ENCODE data around the gene DHX8. TPM values are rescaled to one million over a fixed set of nuclear protein-coding genes. Genes with fewer than 3 reads are reported as not detected.

DHX8 gene
- total and polyA plus RNA-seq, 5 donors from 2014 or later = 19.8 to 129 (median 26.9) TPM

DNA sequence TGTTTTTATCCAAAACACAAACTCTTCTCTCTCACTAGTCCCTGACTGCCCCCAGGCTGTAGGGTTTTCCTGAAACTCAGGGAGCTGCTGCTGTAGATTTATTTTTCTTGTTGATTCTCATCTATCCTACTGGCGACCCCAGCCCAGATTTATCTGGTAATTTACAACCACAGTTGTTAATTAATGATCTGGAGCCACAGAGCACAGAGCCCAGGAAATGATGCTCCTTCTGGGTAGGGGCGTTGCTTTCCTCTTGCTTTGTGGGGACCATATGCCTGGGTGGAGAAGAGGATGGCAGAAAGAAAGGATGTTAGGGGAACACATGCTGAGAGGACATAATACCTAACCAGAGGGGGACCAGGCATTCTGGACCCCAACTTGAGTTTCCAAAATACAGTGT lies 69.8 kb downstream of the DHX8 start:
- no peak overlapping the region for H3K4me3 ChIP-seq (ENCODE audit: low read depth, low read length)
- peaks cover 24% of the 10 kb centered on the region for H3K27me3 Mint-ChIP-seq
- no peaks in the 10 kb centered on the region for H3K9me3 Mint-ChIP-seq
- no peak overlapping the region for H3K27ac Mint-ChIP-seq
- no peak for DNase-seq
- no peaks in the 10 kb centered on the region for H3K9me3 ChIP-seq (ENCODE audit: control insufficient read depth in 2 of 2, low read length in 2 of 2)
- H3K4me1 ChIP-seq (ENCODE audit: control insufficient read depth, insufficient read depth, low read length, poor library complexity, severe bottlenecking) = no peaks in the 10 kb centered on the region
- no peak overlapping the region for H3K4me3 Mint-ChIP-seq
- no peak for ATAC-seq (ENCODE audit: low read depth in 2 of 2)
- no peak overlapping the region for H3K27ac ChIP-seq (ENCODE audit: insufficient read depth, low read length, poor library complexity, severe bottlenecking)
- no peaks in the 10 kb centered on the region for H3K4me1 Mint-ChIP-seq
- peaks cover 7% of the 10 kb centered on the region for H3K36me3 Mint-ChIP-seq
- H3K36me3 ChIP-seq (ENCODE audit: control insufficient read depth, insufficient read depth, low read length) = no peaks in the 10 kb centered on the region
- peaks cover 8% of the 10 kb centered on the region for H3K27me3 ChIP-seq (ENCODE audit: control insufficient read depth, insufficient read depth, low read length)

DNA sequence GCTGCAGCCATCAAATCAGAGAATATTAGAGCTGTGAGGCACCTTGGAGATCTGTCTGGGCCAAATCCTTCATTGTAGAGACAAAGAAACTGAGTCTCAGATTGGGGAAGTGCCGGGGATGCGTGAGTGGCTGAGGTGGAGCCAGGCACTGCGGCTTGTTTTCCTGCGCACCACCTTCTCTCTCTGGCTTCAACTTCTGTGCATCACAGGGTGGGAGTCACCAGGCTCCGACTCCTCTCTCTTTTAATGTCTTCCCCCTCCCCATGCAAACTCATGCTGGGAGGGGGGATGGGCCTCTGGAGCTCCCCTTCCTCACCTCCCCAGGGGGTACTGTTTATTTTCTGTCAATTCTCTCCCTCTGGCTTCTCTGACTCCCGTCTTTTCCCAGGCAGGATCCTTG lies 71.1 kb downstream of the DHX8 start:
- H3K4me1 ChIP-seq (ENCODE audit: control insufficient read depth, insufficient read depth, low read length, poor library complexity, severe bottlenecking) = no peaks in the 10 kb centered on the region
- H3K36me3 Mint-ChIP-seq = peaks cover 7% of the 10 kb centered on the region
- no peaks in the 10 kb centered on the region for H3K27me3 ChIP-seq (ENCODE audit: control insufficient read depth, insufficient read depth, low read length)
- no peak overlapping the region for H3K27ac Mint-ChIP-seq
- no peak overlapping the region for H3K4me3 ChIP-seq (ENCODE audit: low read depth, low read length)
- peaks cover 0 to 7% (median 0%) of the 10 kb centered on the region in 4 donors for H3K4me1 Mint-ChIP-seq
- no peak overlapping the region for H3K4me3 Mint-ChIP-seq
- ATAC-seq (ENCODE audit: low read depth in 2 of 2) (no peak), DNase-seq (no peak)
- H3K27ac ChIP-seq (ENCODE audit: insufficient read depth, low read length, poor library complexity, severe bottlenecking) = no peak overlapping the region
- H3K36me3 ChIP-seq (ENCODE audit: control insufficient read depth, insufficient read depth, low read length) = no peaks in the 10 kb centered on the region
- H3K27me3 Mint-ChIP-seq = peaks cover 29% of the 10 kb centered on the region
- H3K9me3 Mint-ChIP-seq = no peaks in the 10 kb centered on the region
- no peaks in the 10 kb centered on the region for H3K9me3 ChIP-seq (ENCODE audit: control insufficient read depth in 2 of 2, low read length in 2 of 2)

DNA sequence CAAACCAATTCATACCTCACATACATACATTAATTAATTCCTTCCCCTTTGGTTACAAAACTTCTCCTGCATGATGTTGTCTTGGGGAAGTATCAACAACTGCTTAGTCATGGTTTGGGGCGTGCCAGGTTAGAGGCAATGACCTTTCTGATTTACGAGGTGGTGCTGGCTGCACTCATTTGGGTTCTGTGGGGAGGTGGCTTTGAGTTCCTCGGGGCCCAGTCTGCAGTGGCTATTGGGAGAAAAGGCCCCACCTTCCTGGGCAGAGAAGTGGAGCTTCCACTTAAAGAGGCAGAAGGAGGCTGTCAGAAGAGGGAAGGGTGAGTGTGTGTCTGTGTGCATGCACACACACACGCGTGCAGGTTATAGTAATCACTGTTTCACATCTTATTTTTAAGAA lies 72.5 kb downstream of the DHX8 start:
- H3K4me3 Mint-ChIP-seq = no peak overlapping the region
- H3K27ac Mint-ChIP-seq = no peak overlapping the region

DNA sequence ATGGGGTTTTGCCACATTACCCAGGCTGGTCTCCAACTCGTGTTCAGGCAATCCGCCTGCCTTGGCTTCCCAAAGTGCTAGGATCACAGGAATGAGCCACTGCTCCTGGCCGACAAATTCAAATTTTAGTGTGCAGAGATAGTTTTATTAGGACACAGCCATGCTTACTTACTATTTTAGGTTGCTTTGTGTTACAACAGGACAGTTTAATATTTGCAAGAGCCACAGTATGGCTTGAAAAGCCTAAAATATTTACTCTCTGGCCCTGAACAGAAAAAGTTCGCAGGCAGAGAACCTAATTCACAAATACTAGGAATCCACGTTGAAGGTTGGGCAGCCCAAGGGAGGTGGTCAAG lies 75.0 kb downstream of the DHX8 start:
- no peak overlapping the region for H3K4me3 Mint-ChIP-seq
- no peaks in the 10 kb centered on the region for H3K4me1 ChIP-seq (ENCODE audit: control insufficient read depth, insufficient read depth, low read length, poor library complexity, severe bottlenecking)
- H3K27ac Mint-ChIP-seq = no peak overlapping the region
- no peaks in the 10 kb centered on the region for H3K36me3 ChIP-seq (ENCODE audit: control insufficient read depth, insufficient read depth, low read length)
- ATAC-seq (ENCODE audit: low read depth in 2 of 2) (no peak), DNase-seq (no peak)
- peaks cover 2% of the 10 kb centered on the region for H3K27me3 ChIP-seq (ENCODE audit: control insufficient read depth, insufficient read depth, low read length)
- H3K9me3 ChIP-seq (ENCODE audit: control insufficient read depth in 2 of 2, low read length in 2 of 2) = no peaks in the 10 kb centered on the region
- peaks cover 0 to 12% (median 0%) of the 10 kb centered on the region in 4 donors for H3K4me1 Mint-ChIP-seq
- H3K36me3 Mint-ChIP-seq = peaks cover 7% of the 10 kb centered on the region
- H3K27ac ChIP-seq (ENCODE audit: insufficient read depth, low read length, poor library complexity, severe bottlenecking) = no peak overlapping the region
- H3K4me3 ChIP-seq (ENCODE audit: low read depth, low read length) = no peak overlapping the region
- no peaks in the 10 kb centered on the region for H3K9me3 Mint-ChIP-seq
- peaks cover 24% of the 10 kb centered on the region for H3K27me3 Mint-ChIP-seq

More for the DNA sequence above, 72.5 kb downstream of the DHX8 start:
- no peaks in the 10 kb centered on the region for H3K36me3 ChIP-seq (ENCODE audit: control insufficient read depth, insufficient read depth, low read length)
- H3K4me3 ChIP-seq (ENCODE audit: low read depth, low read length) = no peak overlapping the region
- no peak overlapping the region for H3K27ac ChIP-seq (ENCODE audit: insufficient read depth, low read length, poor library complexity, severe bottlenecking)
- DNase-seq (no peak), ATAC-seq (ENCODE audit: low read depth in 2 of 2) (no peak)
- H3K9me3 ChIP-seq (ENCODE audit: control insufficient read depth in 2 of 2, low read length in 2 of 2) = no peaks in the 10 kb centered on the region
- Mint-ChIP-seq H3K36me3 (peaks cover 7% of the 10 kb centered on the region), H3K27me3 (peaks cover 21% of the 10 kb centered on the region), H3K4me1 (peaks cover 0 to 12% (median 0%) of the 10 kb centered on the region in 4 donors), H3K9me3 (no peaks in the 10 kb centered on the region)
- no peaks in the 10 kb centered on the region for H3K27me3 ChIP-seq (ENCODE audit: control insufficient read depth, insufficient read depth, low read length)
- no peaks in the 10 kb centered on the region for H3K4me1 ChIP-seq (ENCODE audit: control insufficient read depth, insufficient read depth, low read length, poor library complexity, severe bottlenecking)

DNA sequence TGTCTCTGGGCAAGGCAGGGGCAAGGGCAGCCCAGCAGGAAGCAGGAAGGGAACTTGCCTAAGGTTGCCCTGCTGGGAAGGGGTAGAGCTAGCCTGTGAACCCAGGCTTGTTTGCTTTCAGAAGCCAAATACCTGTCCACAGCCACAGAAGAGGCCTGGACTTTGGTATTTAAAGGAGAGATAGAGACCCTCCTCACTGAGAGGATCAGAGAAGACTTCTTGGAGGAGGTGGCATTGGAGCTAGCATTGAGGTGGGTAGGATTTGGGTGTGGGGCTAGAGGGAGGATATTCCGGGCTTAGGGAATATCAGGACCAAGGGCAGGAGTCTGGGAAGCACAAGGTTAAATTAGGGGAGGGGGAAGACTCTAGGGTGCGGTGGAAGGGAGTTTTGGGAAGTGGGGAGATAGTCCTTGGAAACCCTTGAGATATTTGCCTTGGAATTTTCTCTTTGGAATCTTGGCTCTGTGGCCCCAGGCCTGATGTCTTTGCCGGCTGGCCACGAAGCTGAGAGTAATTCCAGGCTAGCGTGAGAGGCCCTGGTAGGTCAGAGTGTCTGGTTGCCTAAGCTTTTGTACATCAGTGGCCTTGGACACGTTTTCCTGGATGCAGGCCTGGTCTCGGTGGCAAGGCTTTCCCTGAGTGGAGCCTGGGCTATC lies 75.5 kb downstream of the DHX8 start:
- Mint-ChIP-seq H3K9me3 (no peaks in the 10 kb centered on the region), H3K4me3 (no peak overlapping the region), H3K4me1 (peaks cover 0 to 12% (median 0%) of the 10 kb centered on the region in 4 donors), H3K36me3 (peaks cover 7% of the 10 kb centered on the region), H3K27ac (no peak overlapping the region), H3K27me3 (peaks cover 29% of the 10 kb centered on the region)
- Histone ChIP-seq H3K27ac (ENCODE audit: insufficient read depth, low read length, poor library complexity, severe bottlenecking) (no peak overlapping the region), H3K36me3 (ENCODE audit: control insufficient read depth, insufficient read depth, low read length) (no peaks in the 10 kb centered on the region), H3K27me3 (ENCODE audit: control insufficient read depth, insufficient read depth, low read length) (peaks cover 2% of the 10 kb centered on the region), H3K4me1 (ENCODE audit: control insufficient read depth, insufficient read depth, low read length, poor library complexity, severe bottlenecking) (no peaks in the 10 kb centered on the region), H3K4me3 (ENCODE audit: low read depth, low read length) (no peak overlapping the region), H3K9me3 (ENCODE audit: control insufficient read depth in 2 of 2, low read length in 2 of 2) (no peaks in the 10 kb centered on the region)
- no peak for ATAC-seq (ENCODE audit: low read depth in 2 of 2)
- no peak for DNase-seq

DNA sequence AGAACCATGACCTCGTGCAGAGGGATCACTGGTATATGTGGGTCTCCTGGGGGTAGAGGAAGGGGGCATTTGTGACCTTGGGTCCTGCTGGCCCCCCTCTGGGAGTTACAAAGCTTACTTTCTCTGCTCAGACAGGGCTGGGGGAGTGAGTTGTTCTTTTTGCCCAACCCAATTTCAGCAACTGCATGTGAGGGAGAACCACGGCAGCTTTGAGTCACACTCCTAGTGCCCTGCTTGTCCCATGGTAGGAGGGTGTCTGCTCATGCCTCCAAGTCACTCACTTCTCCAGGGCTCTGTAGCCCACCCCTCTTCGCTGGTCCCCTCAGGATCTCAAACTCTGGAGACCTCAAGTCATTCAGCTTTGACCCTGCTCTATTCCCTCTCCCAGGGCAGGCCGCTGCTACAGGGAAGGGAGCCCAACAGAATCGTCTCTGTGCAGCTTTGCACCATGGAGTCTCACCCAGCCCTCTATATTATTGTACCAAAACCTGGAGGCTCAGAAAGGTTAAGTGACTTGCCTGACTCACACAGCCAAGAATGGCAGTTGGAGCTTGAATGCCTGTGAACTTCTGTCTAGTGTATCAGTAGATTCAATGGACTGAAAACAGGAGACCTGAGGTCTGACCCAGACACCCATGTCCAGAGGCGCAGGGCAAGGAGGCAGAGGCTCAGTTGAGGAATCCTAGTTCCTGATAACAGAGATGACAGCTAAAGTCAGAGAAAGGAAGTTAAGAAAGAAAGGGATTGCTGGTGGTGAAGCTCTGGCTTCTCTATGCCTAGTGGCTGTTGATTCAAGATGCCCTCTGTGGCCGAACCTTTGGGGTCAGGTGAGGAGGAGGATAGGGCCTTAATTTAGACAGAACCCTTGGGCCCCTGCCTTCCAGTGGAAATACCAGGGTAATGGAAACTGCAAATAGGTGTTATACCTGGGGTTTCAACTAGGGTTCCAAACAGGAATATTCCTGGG lies 77.0 kb downstream of the DHX8 start:
- DNase-seq (no peak), ATAC-seq (ENCODE audit: low read depth in 2 of 2) (no peak)
- H3K27me3 ChIP-seq (ENCODE audit: control insufficient read depth, insufficient read depth, low read length) = peaks cover 2% of the 10 kb centered on the region
- H3K4me3 ChIP-seq (ENCODE audit: low read depth, low read length) = no peak overlapping the region
- no peak overlapping the region for H3K27ac ChIP-seq (ENCODE audit: insufficient read depth, low read length, poor library complexity, severe bottlenecking)
- H3K4me3 Mint-ChIP-seq = no peak overlapping the region
- peaks cover 7% of the 10 kb centered on the region for H3K36me3 Mint-ChIP-seq
- no peaks in the 10 kb centered on the region for H3K4me1 ChIP-seq (ENCODE audit: control insufficient read depth, insufficient read depth, low read length, poor library complexity, severe bottlenecking)
- H3K27me3 Mint-ChIP-seq = peaks cover 23% of the 10 kb centered on the region
- H3K36me3 ChIP-seq (ENCODE audit: control insufficient read depth, insufficient read depth, low read length) = no peaks in the 10 kb centered on the region
- no peaks in the 10 kb centered on the region for H3K9me3 ChIP-seq (ENCODE audit: control insufficient read depth in 2 of 2, low read length in 2 of 2)
- no peaks in the 10 kb centered on the region for H3K9me3 Mint-ChIP-seq
- H3K27ac Mint-ChIP-seq = no peak overlapping the region
- peaks cover 0 to 12% (median 0%) of the 10 kb centered on the region in 4 donors for H3K4me1 Mint-ChIP-seq

DNA sequence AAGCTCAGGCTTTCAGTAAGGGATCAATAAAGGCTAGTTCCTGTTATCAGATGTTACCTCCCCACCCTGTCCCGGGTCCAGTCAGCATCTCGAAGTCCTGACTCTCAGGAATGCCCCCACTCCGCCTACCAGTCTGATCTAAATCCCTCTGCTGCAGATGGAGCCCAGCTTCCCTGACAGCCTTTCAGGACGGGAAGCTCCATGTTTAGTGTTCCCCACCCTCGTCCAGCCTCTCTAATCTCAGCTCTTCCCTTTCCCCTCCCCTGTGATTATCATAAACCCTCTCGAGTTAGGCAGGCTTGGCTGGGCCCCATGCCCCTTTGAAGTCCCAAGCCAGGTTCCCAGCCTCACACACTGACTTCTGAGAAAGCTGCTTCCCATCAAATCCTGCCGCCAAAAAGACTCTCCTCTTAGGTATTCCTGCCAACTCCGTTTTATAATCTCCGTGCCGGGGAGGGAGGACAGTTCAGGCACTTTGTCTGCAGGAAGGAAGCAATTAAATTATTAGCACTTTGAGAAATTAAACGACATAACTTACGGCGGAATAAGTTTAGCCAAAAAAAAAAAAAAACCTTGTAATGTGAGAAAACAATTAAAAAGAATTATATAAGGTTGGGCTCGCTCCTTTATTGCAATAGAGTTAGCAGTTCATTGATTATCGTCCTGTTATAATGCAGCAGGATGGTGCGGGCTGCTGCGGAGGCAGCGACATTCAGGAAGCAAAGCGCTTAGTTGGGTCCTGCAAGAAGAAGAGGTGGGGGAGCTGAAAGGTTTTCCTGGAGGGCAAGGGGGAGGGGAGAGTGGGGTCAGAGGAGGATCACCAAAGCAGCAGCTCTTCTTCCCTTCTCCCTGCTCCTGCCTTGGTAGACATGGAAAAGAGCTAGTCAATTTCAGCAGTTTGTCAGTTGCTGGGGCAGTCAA lies 79.2 kb downstream of the DHX8 start:
- no peak overlapping the region for H3K4me3 ChIP-seq (ENCODE audit: low read depth, low read length)
- no peaks in the 10 kb centered on the region for H3K36me3 ChIP-seq (ENCODE audit: control insufficient read depth, insufficient read depth, low read length)
- no peak overlapping the region for H3K4me3 Mint-ChIP-seq

More for the DNA sequence above, 79.2 kb downstream of the DHX8 start:
- ATAC-seq (ENCODE audit: low read depth in 2 of 2) (no peak), DNase-seq (no peak)
- Histone ChIP-seq H3K27me3 (ENCODE audit: control insufficient read depth, insufficient read depth, low read length) (peaks cover 2% of the 10 kb centered on the region), H3K9me3 (ENCODE audit: control insufficient read depth in 2 of 2, low read length in 2 of 2) (no peaks in the 10 kb centered on the region), H3K27ac (ENCODE audit: insufficient read depth, low read length, poor library complexity, severe bottlenecking) (no peak overlapping the region), H3K4me1 (ENCODE audit: control insufficient read depth, insufficient read depth, low read length, poor library complexity, severe bottlenecking) (no peaks in the 10 kb centered on the region)
- no peaks in the 10 kb centered on the region for H3K9me3 Mint-ChIP-seq
- H3K36me3 Mint-ChIP-seq = no peaks in the 10 kb centered on the region
- no peak overlapping the region for H3K27ac Mint-ChIP-seq
- peaks cover 23% of the 10 kb centered on the region for H3K27me3 Mint-ChIP-seq
- peaks cover 0 to 12% (median 0%) of the 10 kb centered on the region in 4 donors for H3K4me1 Mint-ChIP-seq
